ENCODE results near the gene STX16.

GRCh38 chr20:58697201-58697866 lies 46.3 kb downstream of the STX16 start:
- no peak for TF ChIP-seq ZC3H10 (CRISPR knock-in tag; IDR thresholded peaks at IDR 0.05)
- no peak for TF ChIP-seq ARNTL (CRISPR knock-in tag; IDR thresholded peaks at IDR 0.05; ENCODE audit: borderline replicate concordance, low read depth)
- TF ChIP-seq ESRRG (CRISPR knock-in tag; IDR thresholded peaks at IDR 0.05): no peak
- TF ChIP-seq, protein P1, sequence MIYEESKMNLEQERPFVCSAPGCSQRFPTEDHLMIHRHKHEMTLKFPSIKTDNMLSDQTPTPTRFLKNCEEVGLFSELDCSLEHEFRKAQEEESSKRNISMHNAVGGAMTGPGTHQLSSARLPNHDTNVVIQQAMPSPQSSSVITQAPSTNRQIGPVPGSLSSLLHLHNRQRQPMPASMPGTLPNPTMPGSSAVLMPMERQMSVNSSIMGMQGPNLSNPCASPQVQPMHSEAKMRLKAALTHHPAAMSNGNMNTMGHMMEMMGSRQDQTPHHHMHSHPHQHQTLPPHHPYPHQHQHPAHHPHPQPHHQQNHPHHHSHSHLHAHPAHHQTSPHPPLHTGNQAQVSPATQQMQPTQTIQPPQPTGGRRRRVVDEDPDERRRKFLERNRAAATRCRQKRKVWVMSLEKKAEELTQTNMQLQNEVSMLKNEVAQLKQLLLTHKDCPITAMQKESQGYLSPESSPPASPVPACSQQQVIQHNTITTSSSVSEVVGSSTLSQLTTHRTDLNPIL (CRISPR knock-in tag; IDR thresholded peaks at IDR 0.05; ENCODE audit: low read depth): no peak
- TF ChIP-seq CSDC2 (CRISPR knock-in tag; IDR thresholded peaks at IDR 0.05): no peak
- TF ChIP-seq ZFP3 (CRISPR knock-in tag; IDR thresholded peaks at IDR 0.05): no peak
- no peak for TF ChIP-seq RARB (CRISPR knock-in tag; IDR thresholded peaks at IDR 0.05)
- TF ChIP-seq PPARA (CRISPR knock-in tag; IDR thresholded peaks at IDR 0.05; ENCODE audit: borderline replicate concordance): no peak
- no peak for TF ChIP-seq ZFP30 (CRISPR knock-in tag; IDR thresholded peaks at IDR 0.05)
- no peak for TF ChIP-seq PATZ1 (CRISPR knock-in tag; IDR thresholded peaks at IDR 0.05; ENCODE audit: borderline replicate concordance)

All from SK-N-SH treated with all-trans-retinoic acid at 6 μM for 48 hours (cell line).